Jurkat, Clone E6-1 (cell line): ENCODE data around the gene ATP2A3.

ENCODE experiments used
- DNase-seq: peaks from one replicate; pipeline ENCODE4 v3.0.0-alpha.2; 2011; ENCODE audit warnings: low read depth, low spot score
- H3K4me3 ChIP-seq: 2 replicates; pipeline ENCODE4 v1.5.1; 2011; ENCODE audit warnings: mild to moderate bottlenecking, low read length, control low read depth, moderate library complexity

ATP2A3 gene

DNA sequence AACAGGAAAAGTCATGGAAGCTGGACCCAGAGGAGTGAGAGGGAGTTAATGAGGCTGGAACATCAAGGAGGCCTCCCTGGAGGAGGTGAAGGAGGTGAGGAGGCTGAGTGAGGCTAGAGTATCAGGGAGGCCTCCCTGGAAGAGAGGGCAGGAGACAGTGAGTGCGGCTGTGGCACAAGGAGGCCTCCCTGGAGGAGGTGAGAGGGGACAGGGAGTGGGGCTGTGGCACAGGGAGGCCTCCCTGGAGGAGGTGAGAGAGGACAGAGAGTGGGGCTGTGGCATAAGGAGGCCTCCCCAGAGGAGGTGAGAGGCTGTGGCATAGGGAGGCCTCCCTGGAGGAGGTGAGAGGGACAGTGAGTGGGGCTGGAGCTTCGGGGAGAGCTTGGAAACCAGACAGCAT, 76.8 kb downstream of the ATP2A3 start:
- no peak overlapping the region for H3K4me3 ChIP-seq
- DNase-seq, result no peak

DNA sequence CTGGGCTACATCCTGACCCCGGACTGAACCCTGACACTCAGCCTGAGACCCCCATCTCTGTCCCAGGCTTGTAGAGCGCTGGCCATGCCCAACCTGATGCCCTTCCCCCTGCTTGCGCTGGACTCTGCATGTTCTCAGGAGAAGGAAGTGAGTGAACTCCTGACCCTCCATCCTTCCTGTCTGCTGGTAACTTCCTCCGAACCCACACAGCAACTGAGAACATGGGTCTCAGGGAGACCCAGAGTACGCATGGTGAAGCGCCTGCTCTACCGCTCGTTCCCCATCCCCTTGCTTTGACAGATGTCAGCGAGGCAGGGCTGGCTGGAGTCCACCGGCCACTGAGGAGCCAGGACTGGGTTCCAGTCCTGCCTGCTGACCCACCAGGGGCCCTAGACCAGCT, 77.5 kb downstream of the ATP2A3 start:
- H3K4me3 ChIP-seq, result no peak overlapping the region
- DNase-seq, result no peak

DNA sequence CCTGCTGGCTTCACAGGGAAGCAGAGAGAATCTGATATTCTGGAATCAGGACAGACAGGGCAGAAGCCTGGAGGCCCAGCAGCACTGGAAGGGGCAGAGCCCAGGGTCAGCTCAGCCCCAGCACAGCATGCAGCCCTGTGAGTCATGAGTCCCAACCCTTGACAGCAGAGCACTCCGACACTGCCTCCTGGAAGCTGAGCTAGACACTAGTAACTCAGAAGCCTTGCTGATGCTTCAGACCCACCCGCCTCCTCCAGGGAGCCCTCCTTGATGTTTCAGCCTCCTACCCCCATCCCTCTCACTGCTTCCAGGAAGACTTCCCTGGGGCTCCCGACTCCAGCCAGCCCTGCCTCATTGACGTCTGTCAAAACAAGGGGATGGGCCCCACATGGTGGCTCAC, 78.3 kb downstream of the ATP2A3 start:
- H3K4me3 ChIP-seq, result no peak overlapping the region
- no peak for DNase-seq

DNA sequence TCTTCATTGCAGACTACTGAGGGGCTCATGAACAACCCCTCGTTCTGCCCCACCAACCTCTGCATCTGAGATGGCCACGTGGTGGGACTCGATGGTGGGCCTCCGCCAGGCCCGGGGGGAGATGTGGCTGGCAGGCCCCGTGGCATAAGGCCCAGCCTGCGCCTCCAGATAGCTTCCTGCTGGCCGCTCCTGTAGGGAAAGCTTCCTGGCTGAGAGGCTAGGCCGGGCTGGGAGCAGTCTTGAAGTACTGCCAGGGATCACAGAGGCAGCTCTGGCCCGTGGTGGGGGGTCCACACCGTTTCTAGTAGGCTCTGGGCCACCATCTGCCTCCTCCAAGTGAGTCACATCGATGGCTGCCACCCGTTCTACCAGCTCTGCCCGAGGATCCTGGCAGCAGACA, 79.0 kb downstream of the ATP2A3 start:
- H3K4me3 ChIP-seq, result no peak overlapping the region

DNA sequence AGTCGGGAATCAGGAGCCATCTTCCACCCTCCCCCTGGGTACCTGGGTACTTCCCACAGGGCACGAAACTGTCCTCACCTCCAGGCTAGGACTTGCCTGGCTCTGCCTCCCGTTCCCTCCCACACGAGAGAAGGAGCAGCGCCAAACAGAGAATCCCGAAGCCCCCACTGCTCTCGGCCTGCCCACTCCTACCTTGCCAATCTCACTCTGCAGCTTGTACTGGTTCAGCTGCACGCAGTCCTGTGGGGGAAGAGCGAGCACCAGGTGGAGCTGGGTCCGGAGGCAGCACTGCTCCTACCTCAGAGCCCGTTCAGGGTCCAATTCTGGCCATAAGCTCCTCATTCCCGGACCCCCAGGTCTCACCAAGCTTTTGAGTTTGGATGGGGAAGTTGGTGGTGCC, 80.0 kb downstream of the ATP2A3 start:
- DNase-seq, result no peak
- H3K4me3 ChIP-seq, result no peak overlapping the region

More for the DNA sequence above, 79.0 kb downstream of the ATP2A3 start:
- DNase-seq, result no peak

DNA sequence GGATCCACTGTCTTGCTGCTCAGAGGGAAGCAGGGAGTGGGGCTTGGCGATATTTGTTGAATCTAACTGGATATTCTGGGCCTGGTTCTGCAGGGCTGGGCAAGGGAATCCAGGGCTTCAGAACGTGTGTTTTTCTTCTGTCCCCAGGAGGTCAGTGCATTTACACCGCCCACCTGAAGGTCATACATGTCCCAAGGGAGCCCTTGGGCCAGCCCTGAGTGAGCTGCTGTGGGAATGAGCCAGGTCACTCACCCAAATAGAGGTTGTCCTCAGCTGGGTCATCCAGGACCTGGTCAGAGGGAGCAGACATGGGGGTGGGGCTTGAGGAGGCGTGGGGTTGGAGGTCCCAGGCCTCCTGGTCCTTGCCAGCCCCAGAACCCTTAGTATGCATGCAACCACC, 82.0 kb downstream of the ATP2A3 start:
- DNase-seq, result no peak
- H3K4me3 ChIP-seq, result no peak overlapping the region

DNA sequence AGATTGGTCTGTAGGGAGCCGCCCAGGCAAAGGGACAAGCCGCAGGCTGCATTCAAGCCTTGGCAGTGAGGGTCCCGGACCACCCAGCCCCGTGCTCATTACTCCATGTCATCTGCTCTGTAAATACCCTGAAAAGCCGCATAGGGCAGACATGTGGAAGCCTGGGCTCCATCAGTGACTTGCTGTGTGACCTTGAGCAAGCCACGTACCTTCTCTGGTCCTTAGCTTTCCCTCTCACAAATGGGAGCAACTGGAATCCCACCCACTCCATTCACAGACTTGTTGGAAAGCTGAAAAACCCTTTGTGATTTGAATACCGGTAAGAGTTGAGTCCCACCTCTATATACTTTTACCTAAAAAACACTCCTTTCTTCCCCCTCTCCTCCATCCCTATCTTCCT, 83.3 kb downstream of the ATP2A3 start:
- H3K4me3 ChIP-seq, result no peak overlapping the region
- no peak for DNase-seq

DNA sequence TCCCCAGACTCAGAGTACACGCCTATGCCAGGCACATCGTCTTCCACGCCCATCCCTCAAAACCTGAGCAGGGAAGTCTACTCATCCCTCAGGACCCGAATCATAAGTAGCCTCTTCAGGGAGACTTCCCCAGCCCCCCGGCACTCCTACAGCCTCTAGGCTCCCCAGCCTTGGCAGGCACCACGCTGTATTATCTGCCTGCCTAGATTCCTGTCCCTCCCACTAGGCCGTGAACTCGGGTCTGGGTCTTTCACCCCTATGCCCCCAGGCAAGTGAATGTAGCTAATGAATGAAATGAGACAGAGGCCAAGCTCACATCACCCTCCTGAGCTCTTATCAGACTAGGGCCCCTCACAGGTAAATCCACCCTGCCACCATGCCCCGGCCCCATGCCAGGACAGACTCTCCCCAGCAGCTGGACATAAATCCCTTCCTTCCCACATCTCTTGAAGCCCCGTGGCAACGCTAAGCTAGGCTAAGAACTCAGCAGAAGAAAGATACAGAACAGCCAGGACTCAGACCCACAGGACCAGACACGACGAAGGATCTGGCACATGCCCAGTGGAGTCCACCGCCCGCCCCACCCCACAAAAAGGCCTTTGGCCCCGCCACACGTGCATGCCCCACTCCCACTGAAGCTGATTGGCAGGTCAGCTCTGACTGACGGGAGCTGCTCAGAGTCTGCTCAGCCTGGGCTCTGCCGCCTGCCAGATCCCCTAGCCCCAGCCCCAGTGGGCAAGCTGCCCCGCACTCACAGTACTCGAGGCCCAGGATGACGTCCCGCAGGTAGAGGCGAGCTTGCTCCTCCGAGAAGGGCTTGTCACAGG, 84.4 kb downstream of the ATP2A3 start:
- no peak overlapping the region for H3K4me3 ChIP-seq
- DNase-seq, result no peak

DNA sequence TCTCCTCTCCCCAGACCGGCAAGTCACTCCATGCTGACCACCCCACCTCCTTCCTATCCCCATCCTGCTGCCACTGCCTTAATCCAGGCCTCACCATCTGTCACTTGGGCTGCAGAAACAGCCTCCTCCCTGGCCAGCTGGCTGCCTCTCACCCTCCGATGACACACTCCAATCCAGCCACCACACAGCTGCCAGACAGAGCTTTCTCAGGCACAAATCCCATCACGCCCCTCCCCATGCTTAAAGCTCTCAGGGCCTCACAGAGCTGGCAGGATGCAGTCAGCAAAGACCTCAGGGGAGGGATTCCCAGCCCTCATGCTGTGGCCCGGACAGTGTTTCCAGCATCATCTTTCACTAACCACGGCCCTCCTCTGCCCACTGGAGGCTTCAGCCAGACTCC, 85.1 kb downstream of the ATP2A3 start:
- DNase-seq, result no peak
- no peak overlapping the region for H3K4me3 ChIP-seq

DNA sequence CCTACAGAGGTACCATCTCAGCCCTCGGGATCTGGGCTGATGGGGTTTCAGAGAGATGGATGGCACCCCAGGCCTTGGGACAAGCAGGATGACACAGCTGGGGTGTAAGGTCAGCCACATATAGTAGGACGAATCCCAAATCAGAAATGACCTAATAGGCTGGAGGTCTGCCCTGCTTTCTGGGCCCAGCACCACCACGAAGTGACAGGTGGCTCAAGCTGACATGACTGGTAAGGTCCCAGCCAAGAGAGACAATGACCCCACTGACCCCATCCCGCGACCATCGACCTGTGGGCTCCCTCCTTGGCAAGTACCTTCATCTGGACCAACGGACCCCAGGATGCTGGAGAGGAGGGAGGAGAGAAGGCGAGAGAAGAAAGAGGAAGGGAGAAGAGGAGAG, 87.0 kb downstream of the ATP2A3 start:
- no peak for DNase-seq
- no peak overlapping the region for H3K4me3 ChIP-seq

DNA sequence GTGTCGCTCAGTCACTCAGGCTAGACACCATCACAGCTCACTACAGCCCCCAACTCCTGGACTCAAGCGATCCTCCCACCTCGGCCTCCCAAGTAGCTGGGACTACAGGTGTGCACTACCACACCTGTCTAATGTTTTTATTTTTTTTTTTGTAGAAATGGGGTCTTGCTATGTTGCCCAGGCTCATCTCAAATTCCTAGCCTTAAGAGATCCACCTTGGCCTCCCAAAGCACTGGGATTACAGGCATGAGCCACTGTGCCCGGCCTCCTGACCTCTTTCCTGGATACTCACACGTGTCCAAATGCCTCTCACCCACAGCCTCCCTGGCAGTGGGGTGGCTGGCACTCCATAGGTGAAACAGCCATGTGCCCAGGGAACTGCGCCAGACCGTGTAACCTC, 88.9 kb downstream of the ATP2A3 start:
- no peak for DNase-seq
- no peak overlapping the region for H3K4me3 ChIP-seq
